Erythroblast (primary cell): ENCODE results near the gene TRIO.

Source experiments
- GATA1 ChIP-seq: IDR thresholded peaks from 2 replicates; pipeline ENCODE4 v1.6.1; 2011; ENCODE audit warnings: low read depth, mild to moderate bottlenecking, control low read depth, low read length, moderate library complexity
- POLR2A ChIP-seq: IDR thresholded peaks from 2 replicates; pipeline ENCODE4 v1.6.1; 2011; ENCODE audit warnings: mild to moderate bottlenecking, low read length

DNA sequence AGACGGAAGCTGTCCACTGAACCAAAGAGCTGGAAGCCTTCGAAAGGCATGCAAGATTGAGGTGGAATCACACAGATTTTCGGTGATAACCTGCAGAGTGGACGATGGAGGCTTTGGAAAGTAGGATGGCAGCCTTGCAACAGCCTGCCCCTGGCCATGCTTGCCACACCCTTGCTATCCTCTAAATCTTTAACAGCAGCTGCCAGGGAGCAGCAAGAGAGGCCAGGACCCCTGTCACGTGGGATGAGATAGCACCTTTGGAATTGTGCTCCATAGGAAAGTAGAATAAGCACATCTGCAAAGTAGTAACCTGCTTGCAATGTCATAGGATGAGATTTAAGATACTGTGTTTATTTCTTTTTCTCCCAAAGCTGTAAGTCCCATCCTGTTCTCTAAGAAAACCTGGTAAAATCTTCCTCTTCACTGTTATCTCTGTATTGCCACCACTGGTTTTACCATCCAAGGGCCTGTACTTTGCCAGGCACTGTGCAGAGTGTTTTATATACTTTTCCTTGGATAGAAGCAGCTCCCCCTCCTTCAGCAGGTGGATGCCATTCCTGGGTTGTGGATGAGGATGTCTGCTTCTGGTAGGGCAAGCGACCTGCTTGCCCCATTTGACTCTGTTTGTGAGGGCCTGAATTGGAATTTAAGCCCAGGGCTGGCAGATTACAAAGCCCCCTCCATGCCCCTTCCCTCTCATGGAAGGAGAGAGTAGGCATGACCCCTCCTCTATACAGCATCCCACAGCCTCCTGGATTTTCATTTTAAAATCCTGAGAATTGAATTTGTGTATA lies 10.1 kb downstream of the TRIO start:
- no peak for TF ChIP-seq POLR2A
- no peak for TF ChIP-seq GATA1
